DOHH2 (cell line): Measurements from ENCODE around the gene FETUB.

Experiments used
- H3F3A ChIP-seq: fragments of 200-600 bp; sonication (generic), shearing (Covaris generic); 2 replicates; pipeline ENCODE4 v1.6.0; 2016; ENCODE audit warnings: antibody characterized with exemption, mild to moderate bottlenecking; ENCODE audit not compliant: control insufficient read depth, insufficient read depth
- H3K27ac ChIP-seq: fragments of 200-600 bp; sonication (generic); 2 replicates; pipeline ENCODE4 v1.5.1; 2014; ENCODE audit warnings: low read depth, mild to moderate bottlenecking, low read length, moderate library complexity
- H3K27me3 ChIP-seq: fragments of 200-600 bp; sonication (generic); 2 replicates; pipeline ENCODE4 v1.6.1; 2014; ENCODE audit warnings: mild to moderate bottlenecking, low read length, mixed read lengths; ENCODE audit not compliant: control insufficient read depth
- H3K36me3 ChIP-seq: fragments of 200-600 bp; sonication (generic); 2 replicates; pipeline ENCODE4 v1.6.1; 2014; ENCODE audit warnings: mild to moderate bottlenecking, low read length, moderate library complexity, mixed read lengths; ENCODE audit not compliant: control insufficient read depth
- H3K4me1 ChIP-seq: fragments of 200-600 bp; sonication (generic); 2 replicates; pipeline ENCODE4 v1.6.1; 2014; ENCODE audit warnings: mild to moderate bottlenecking, low read length, mixed read lengths; ENCODE audit not compliant: control insufficient read depth
- H3K4me2 ChIP-seq: fragments of 200-600 bp; sonication (generic); 2 replicates; pipeline ENCODE4 v1.6.0; 2014; ENCODE audit warnings: mild to moderate bottlenecking, low read length, moderate library complexity
- H3K4me3 ChIP-seq: fragments of 200-600 bp; sonication (generic); 2 replicates; pipeline ENCODE4 v1.5.1; 2014; ENCODE audit warnings: mild to moderate bottlenecking, low read length, mixed read lengths
- H3K79me2 ChIP-seq: fragments of 200-600 bp; sonication (generic); 2 replicates; pipeline ENCODE4 v1.6.1; 2014; ENCODE audit warnings: mild to moderate bottlenecking, low read length, mixed read lengths; ENCODE audit not compliant: control insufficient read depth
- H3K9me2 ChIP-seq: fragments of 200-600 bp; sonication (generic); replicated peaks from 2 replicates; pipeline ENCODE4 v1.6.1; 2014; ENCODE audit warnings: mild to moderate bottlenecking, low read length, mixed read lengths; ENCODE audit not compliant: control insufficient read depth
- H3K9me3 ChIP-seq: fragments of 200-600 bp; sonication (generic); 2 replicates; pipeline ENCODE4 v1.6.1; 2014; ENCODE audit warnings: antibody characterized with exemption, low read length, mixed read lengths; ENCODE audit not compliant: control insufficient read depth, insufficient read depth
- H4K20me1 ChIP-seq: fragments of 200-600 bp; sonication (generic); 2 replicates; pipeline ENCODE4 v1.6.0; 2014; ENCODE audit warnings: low read depth, mild to moderate bottlenecking, antibody characterized with exemption, low read length, moderate library complexity; ENCODE audit not compliant: control insufficient read depth, insufficient read depth
- EZH2phosphoT487 ChIP-seq: fragments of 200-600 bp; sonication (generic); IDR thresholded peaks from 2 replicates; pipeline ENCODE4 v1.6.1; 2017; ENCODE audit warnings: borderline replicate concordance, mild to moderate bottlenecking, antibody characterized with exemption, low read length, moderate library complexity, mixed read lengths
- TF ChIP-seq, protein P1 (sequence below): fragments of 200-600 bp; sonication (generic); IDR thresholded peaks from one replicate; pipeline ENCODE4 v1.5.1; 2014; ENCODE audit warnings: antibody characterized with exemption, mild to moderate bottlenecking, low read depth, low read length; ENCODE audit not compliant: poor library complexity, severe bottlenecking

Gene FETUB

DNA sequence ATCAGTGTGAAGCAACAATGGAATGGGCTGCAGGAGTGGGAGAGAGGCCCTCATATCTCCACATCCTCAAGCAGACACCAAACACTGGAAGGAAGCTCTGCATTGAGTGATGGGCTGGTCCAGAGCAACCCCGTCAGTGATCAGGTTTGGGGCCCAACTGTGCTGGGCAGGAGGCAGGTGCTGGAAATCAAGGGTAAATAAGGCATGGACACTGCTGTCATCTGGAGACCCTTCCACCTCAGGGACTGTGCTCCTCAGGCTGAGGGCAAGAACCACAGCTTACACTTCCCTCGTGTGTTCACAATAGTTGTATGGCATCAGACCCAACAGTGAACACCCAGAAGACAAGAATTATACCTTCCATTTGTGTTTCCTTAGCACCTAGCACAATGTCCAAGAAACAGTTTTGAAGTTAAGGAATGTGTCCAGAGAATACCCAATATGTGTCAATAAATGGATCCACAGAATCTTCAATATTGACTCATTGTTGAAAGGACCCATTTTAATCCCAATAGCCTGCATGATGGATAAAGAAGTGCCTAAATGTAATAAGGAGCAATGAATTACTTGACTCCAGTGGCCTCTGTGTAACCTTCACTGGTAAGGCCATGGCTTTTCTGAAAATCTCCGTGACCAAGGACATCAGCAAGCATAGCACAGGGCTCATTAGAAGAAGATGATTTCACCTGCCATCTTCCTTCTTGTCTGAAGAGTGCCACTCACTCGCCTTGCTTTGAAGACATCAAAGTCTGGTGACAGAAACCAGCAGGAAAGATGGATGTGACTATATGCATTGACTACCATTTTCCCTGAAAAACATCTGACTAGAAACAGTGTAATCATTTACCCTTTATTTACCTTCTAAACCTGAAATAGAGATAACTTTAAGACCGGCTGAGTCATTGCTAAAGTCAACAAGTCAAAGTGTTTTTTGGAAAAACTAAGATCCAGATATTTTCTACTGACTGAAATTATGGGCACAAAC, 34.3 kb upstream of the FETUB start:
- Histone ChIP-seq H3K36me3 (no peaks in the 10 kb centered on the region), H4K20me1 (no peaks in the 10 kb centered on the region), H3K79me2 (no peaks in the 10 kb centered on the region), H3K9me2 (no peaks in the 10 kb centered on the region), H3K4me2 (no peak overlapping the region), H3K9me3 (no peaks in the 10 kb centered on the region), H3K27ac (no peak overlapping the region), H3F3A (no peaks in the 10 kb centered on the region), H3K4me3 (no peak overlapping the region), H3K27me3 (no peaks in the 10 kb centered on the region), H3K4me1 (no peaks in the 10 kb centered on the region)
- TF ChIP-seq EZH2phosphoT487, result no peak
- TF ChIP-seq, protein P1, sequence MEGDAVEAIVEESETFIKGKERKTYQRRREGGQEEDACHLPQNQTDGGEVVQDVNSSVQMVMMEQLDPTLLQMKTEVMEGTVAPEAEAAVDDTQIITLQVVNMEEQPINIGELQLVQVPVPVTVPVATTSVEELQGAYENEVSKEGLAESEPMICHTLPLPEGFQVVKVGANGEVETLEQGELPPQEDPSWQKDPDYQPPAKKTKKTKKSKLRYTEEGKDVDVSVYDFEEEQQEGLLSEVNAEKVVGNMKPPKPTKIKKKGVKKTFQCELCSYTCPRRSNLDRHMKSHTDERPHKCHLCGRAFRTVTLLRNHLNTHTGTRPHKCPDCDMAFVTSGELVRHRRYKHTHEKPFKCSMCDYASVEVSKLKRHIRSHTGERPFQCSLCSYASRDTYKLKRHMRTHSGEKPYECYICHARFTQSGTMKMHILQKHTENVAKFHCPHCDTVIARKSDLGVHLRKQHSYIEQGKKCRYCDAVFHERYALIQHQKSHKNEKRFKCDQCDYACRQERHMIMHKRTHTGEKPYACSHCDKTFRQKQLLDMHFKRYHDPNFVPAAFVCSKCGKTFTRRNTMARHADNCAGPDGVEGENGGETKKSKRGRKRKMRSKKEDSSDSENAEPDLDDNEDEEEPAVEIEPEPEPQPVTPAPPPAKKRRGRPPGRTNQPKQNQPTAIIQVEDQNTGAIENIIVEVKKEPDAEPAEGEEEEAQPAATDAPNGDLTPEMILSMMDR, result no peak

DNA sequence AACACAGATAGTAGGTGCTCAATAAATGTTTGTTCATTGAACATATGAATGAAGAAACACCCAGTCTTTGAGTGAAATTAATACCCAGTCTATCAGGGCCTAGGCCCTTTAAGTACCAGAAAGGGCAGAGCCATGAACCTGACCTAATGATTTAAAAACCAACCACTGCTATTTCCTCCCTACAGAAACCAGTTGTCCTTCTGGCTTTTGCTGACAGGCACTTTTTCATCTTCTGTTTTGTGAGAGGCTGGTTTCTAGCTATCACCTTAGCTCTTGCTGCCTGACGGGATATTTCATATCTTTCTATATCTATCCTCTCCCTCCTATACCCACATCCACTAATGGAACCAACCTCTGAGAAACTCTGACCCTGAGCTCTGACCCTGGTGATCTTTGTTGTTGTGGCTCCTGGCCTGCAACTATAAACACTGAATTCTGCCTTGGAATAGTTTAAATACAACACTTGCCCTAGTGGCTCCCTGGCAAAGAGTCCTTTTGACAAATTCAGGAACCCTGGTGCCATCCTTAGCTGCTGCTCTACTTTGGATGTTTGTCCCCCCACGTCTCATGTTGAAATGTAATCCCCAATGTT, 31.5 kb upstream of the FETUB start:
- Histone ChIP-seq H3K36me3 (no peaks in the 10 kb centered on the region), H3F3A (no peaks in the 10 kb centered on the region), H3K9me3 (no peaks in the 10 kb centered on the region)

GRCh38 chr3:186609247-186609868, 30.8 kb upstream of the FETUB start:
- Histone ChIP-seq H3K9me3 (no peaks in the 10 kb centered on the region), H4K20me1 (no peaks in the 10 kb centered on the region), H3K79me2 (no peaks in the 10 kb centered on the region), H3K4me2 (no peak overlapping the region), H3K4me1 (peaks cover 4% of the 10 kb centered on the region), H3K27me3 (peaks cover 9% of the 10 kb centered on the region), H3F3A (no peaks in the 10 kb centered on the region), H3K4me3 (no peak overlapping the region), H3K27ac (no peak overlapping the region), H3K36me3 (no peaks in the 10 kb centered on the region), H3K9me2 (no peaks in the 10 kb centered on the region)
- no peak for TF ChIP-seq EZH2phosphoT487
- TF ChIP-seq, protein P1, result no peak

More for the DNA sequence above, 31.5 kb upstream of the FETUB start:
- no peaks in the 10 kb centered on the region for H3K9me2 ChIP-seq
- TF ChIP-seq EZH2phosphoT487, result no peak
- TF ChIP-seq, protein P1, result no peak
- no peaks in the 10 kb centered on the region for H4K20me1 ChIP-seq
- no peaks in the 10 kb centered on the region for H3K4me1 ChIP-seq
- no peaks in the 10 kb centered on the region for H3K79me2 ChIP-seq
- H3K4me2 ChIP-seq, result no peak overlapping the region
- H3K27me3 ChIP-seq, result peaks cover 4% of the 10 kb centered on the region; the same call in 1 of the 2 replicates
- no peak overlapping the region for H3K27ac ChIP-seq
- no peak overlapping the region for H3K4me3 ChIP-seq
